MM.1S (cell line): ENCODE data around the gene NINL.

Experiments
- CTCF ChIP-seq: fragments of 300-600 bp; sonication (generic); IDR thresholded peaks from 2 replicates; pipeline ENCODE4 v1.5.1; 2016; ENCODE audit warnings: antibody characterized with exemption, low read length, mixed read lengths
- EZH2 ChIP-seq: fragments of 300-600 bp; sonication (generic); optimal IDR thresholded peaks from 2 replicates; pipeline ENCODE3; 2017; ENCODE audit warnings: low read depth, mild to moderate bottlenecking, antibody characterized with exemption, low read length, mixed read lengths
- EZH2phosphoT487 ChIP-seq: fragments of 300-600 bp; sonication (generic); IDR thresholded peaks from 2 replicates; pipeline ENCODE4 v1.6.1; 2018; ENCODE audit warnings: antibody characterized with exemption, low read length

GRCh38 chr20:25537890-25538289 lies 47.4 kb downstream of the NINL start:
- TF ChIP-seq CTCF (no peak), EZH2 (no peak), EZH2phosphoT487 (no peak)
